ENCODE results near the gene NAT14.

The NAT14 gene

GRCh38 chr19:55536366-55536765, 51.4 kb downstream of the NAT14 start:
- no peak for DNase-seq (ENCODE audit: low spot score)

Measured in COLO829 (cell line).